ENCODE measurements around the gene ATG7. TPM values are rescaled to one million over a fixed set of nuclear protein-coding genes. Genes with fewer than 3 reads are reported as not detected.
"Not testable (repeated sequence)": the region's sequence is repeated elsewhere in the genome, so short reads cannot be mapped to it uniquely, and the experiment has no call there.

The ATG7 gene
- total RNA-seq, 2 experiments from 2014 or later, result 21.7 to 28.4 TPM

DNA sequence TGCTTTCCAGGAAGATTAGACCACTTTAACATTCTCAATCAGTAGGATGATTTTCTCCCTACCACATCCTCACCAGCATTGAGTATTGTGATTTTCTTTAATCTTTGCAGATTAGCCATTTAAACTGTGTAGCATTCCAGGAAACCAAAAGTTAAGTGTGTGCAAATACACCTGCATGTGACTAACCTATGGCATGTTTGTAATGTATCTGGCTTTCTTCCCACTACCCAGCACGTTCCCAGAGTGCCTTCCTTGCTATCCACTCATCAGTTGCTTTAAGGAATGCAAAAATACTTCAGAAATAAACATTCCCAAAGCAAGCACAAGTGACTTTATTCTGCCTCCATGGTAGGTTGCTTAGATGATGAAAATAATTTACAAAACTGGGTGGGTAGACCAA lies 74.2 kb downstream of the ATG7 start:
- no peak overlapping the region for H3K4me3 ChIP-seq (ENCODE audit: low read depth, low read length, poor library complexity, severe bottlenecking)
- intact Hi-C loops (cut with micrococcal nuclease; ENCODE audit: unreplicated experiment), result no loop called here
- no peaks in the 10 kb centered on the region for H3K9me3 ChIP-seq (ENCODE audit: low read length)
- no peak overlapping the region for H3K4me2 ChIP-seq (ENCODE audit: low read length)
- H3K36me3 ChIP-seq (ENCODE audit: insufficient read depth, low read length), result peaks cover 17% of the 10 kb centered on the region; the same call in 1 of the 2 replicates
- CTCF ChIA-PET (ENCODE audit: unreplicated experiment), result no interaction called here
- no peaks in the 10 kb centered on the region for H3K4me1 ChIP-seq (ENCODE audit: insufficient read depth, low read length, poor library complexity, severe bottlenecking)
- H2AFZ ChIP-seq (ENCODE audit: low read length), result no peak overlapping the region
- H3K27ac ChIP-seq (ENCODE audit: low read depth, low read length, poor library complexity, severe bottlenecking), result no peak overlapping the region
- no peaks in the 10 kb centered on the region for H4K20me1 ChIP-seq (ENCODE audit: insufficient read depth, low read length)
- DNase-seq (ENCODE audit: low spot score), result no peak
- no TSS peak for BruUV-seq (replicated peaks)
- H3K9me2 ChIP-seq (ENCODE audit: insufficient read depth, low read length), result no peaks in the 10 kb centered on the region
- POLR2A ChIA-PET, result interaction anchor here (0.7 to 0.9 kb wide), 2 partner anchors 10 to 296 kb away, joined by 3 to 4 read pairs; no protein-coding TSS in a partner anchor
- H3K79me2 ChIP-seq (ENCODE audit: insufficient read depth, low read depth, low read length), result no peaks in the 10 kb centered on the region
- TF ChIP-seq EZH2phosphoT487 (IDR thresholded peaks at IDR 0.05; ENCODE audit: borderline replicate concordance, low read depth, low read length), result no peak

DNA sequence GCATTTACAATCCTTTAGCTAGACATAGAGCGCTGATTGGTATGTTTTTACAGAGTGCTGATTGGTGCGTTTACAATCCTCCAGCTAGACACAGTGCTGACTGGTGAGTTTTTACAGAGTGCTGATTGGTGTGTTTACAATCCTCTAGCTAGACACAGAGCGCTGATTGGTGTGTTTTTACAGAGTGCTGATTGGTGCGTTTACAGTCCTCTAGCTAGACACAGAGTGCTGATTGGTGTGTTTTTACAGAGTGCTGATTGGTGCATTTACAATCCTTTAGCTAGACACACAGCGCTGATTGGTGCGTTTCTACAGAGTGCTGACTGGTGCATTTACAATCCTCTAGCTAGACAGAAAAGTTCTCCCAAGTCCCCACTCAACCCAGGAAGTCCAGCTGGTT lies 76.7 kb downstream of the ATG7 start:
- H3K27ac ChIP-seq (ENCODE audit: low read depth, low read length, poor library complexity, severe bottlenecking); H4K20me1 ChIP-seq (ENCODE audit: insufficient read depth, low read length); H2AFZ ChIP-seq (ENCODE audit: low read length); H3K4me1 ChIP-seq (ENCODE audit: insufficient read depth, low read length, poor library complexity, severe bottlenecking); H3K9me2 ChIP-seq (ENCODE audit: insufficient read depth, low read length); H3K9me3 ChIP-seq (ENCODE audit: low read length); CTCF ChIA-PET (ENCODE audit: unreplicated experiment); intact Hi-C loops (cut with micrococcal nuclease; ENCODE audit: unreplicated experiment); H3K4me3 ChIP-seq (ENCODE audit: low read depth, low read length, poor library complexity, severe bottlenecking); BruUV-seq (replicated peaks); DNase-seq (ENCODE audit: low spot score); H3K79me2 ChIP-seq (ENCODE audit: insufficient read depth, low read depth, low read length); H3K4me2 ChIP-seq (ENCODE audit: low read length): not testable (repeated sequence)
- POLR2A ChIA-PET, result interaction anchor here (0.7 kb wide), 1 partner anchor 16 kb away, joined by 4 read pairs; no protein-coding TSS in a partner anchor
- peaks cover 17% of the 10 kb centered on the region; the same call in 1 of the 2 replicates for H3K36me3 ChIP-seq (ENCODE audit: insufficient read depth, low read length)

DNA sequence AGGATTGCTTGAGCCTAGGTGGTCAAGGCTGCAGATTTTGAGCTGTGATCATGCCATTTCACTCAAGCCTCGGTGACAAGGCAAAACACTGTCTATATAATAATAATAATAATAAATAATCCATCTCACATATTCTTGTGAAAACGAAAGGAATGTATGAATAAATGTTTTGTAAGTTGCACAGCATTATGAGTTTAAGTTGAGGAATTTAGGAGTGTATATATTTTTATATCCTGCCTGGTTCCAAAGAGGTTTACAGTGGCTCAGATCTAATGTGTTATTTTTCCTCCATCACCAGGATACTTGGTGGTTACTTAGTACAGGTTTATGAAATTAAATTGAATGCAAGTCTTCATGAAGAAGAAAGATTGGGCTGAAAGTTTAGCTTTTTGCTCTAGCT lies 77.2 kb downstream of the ATG7 start:
- no peak overlapping the region for H3K27ac ChIP-seq (ENCODE audit: low read depth, low read length, poor library complexity, severe bottlenecking)
- H3K4me3 ChIP-seq (ENCODE audit: low read depth, low read length, poor library complexity, severe bottlenecking), result no peak overlapping the region
- ChIA-PET CTCF (ENCODE audit: unreplicated experiment) (no interaction called here), POLR2A (interaction anchor here (0.6 to 0.7 kb wide), 2 partner anchors 16 to 1121 kb away, joined by 4 to 5 read pairs; no protein-coding TSS in a partner anchor)
- no peaks in the 10 kb centered on the region for H3K4me1 ChIP-seq (ENCODE audit: insufficient read depth, low read length, poor library complexity, severe bottlenecking)
- no peaks in the 10 kb centered on the region for H3K9me2 ChIP-seq (ENCODE audit: insufficient read depth, low read length)
- peaks cover 17% of the 10 kb centered on the region; the same call in 1 of the 2 replicates for H3K36me3 ChIP-seq (ENCODE audit: insufficient read depth, low read length)
- H3K79me2 ChIP-seq (ENCODE audit: insufficient read depth, low read depth, low read length), result no peaks in the 10 kb centered on the region
- no peaks in the 10 kb centered on the region for H3K9me3 ChIP-seq (ENCODE audit: low read length)
- no peaks in the 10 kb centered on the region for H4K20me1 ChIP-seq (ENCODE audit: insufficient read depth, low read length)
- TF ChIP-seq EZH2phosphoT487 (IDR thresholded peaks at IDR 0.05; ENCODE audit: borderline replicate concordance, low read depth, low read length), result no peak
- TF ChIP-seq, protein P1, sequence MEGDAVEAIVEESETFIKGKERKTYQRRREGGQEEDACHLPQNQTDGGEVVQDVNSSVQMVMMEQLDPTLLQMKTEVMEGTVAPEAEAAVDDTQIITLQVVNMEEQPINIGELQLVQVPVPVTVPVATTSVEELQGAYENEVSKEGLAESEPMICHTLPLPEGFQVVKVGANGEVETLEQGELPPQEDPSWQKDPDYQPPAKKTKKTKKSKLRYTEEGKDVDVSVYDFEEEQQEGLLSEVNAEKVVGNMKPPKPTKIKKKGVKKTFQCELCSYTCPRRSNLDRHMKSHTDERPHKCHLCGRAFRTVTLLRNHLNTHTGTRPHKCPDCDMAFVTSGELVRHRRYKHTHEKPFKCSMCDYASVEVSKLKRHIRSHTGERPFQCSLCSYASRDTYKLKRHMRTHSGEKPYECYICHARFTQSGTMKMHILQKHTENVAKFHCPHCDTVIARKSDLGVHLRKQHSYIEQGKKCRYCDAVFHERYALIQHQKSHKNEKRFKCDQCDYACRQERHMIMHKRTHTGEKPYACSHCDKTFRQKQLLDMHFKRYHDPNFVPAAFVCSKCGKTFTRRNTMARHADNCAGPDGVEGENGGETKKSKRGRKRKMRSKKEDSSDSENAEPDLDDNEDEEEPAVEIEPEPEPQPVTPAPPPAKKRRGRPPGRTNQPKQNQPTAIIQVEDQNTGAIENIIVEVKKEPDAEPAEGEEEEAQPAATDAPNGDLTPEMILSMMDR (conservative IDR thresholded peaks at IDR 0.05; ENCODE audit: low read length), result no peak
- DNase-seq (ENCODE audit: low spot score), result no peak
- BruUV-seq (replicated peaks), result no TSS peak
- intact Hi-C loops (cut with micrococcal nuclease; ENCODE audit: unreplicated experiment), result no loop called here
- H3K4me2 ChIP-seq (ENCODE audit: low read length), result no peak overlapping the region
- H2AFZ ChIP-seq (ENCODE audit: low read length), result no peak overlapping the region

DNA sequence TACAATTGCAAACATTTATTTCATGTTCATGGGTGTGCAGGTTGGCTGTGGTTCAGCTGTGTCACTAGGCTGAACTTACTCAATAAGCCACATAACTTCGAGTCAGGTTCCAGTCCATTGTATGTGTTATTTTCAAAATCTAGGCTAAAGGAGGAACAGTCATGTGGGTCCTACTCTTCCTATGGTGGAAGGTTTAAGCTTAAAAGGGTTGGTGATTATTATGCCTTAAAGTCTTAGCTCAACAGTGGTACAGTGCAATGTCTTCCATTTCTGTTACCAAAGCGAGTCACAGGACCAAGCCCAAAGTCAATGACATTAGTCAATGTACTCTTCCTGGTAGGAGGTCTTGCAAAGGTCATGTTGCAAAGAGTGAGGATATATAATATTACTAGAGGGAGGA lies 78.2 kb downstream of the ATG7 start:
- Histone ChIP-seq H3K4me1 (ENCODE audit: insufficient read depth, low read length, poor library complexity, severe bottlenecking) (no peaks in the 10 kb centered on the region), H3K9me2 (ENCODE audit: insufficient read depth, low read length) (no peaks in the 10 kb centered on the region), H2AFZ (ENCODE audit: low read length) (no peak overlapping the region), H3K27ac (ENCODE audit: low read depth, low read length, poor library complexity, severe bottlenecking) (no peak overlapping the region), H4K20me1 (ENCODE audit: insufficient read depth, low read length) (no peaks in the 10 kb centered on the region), H3K4me3 (ENCODE audit: low read depth, low read length, poor library complexity, severe bottlenecking) (no peak overlapping the region), H3K9me3 (ENCODE audit: low read length) (no peaks in the 10 kb centered on the region), H3K36me3 (ENCODE audit: insufficient read depth, low read length) (peaks cover 17% of the 10 kb centered on the region; the same call in 1 of the 2 replicates), H3K79me2 (ENCODE audit: insufficient read depth, low read depth, low read length) (no peaks in the 10 kb centered on the region), H3K4me2 (ENCODE audit: low read length) (no peak overlapping the region)
- no TSS peak for BruUV-seq (replicated peaks)
- TF ChIP-seq, protein P1 (conservative IDR thresholded peaks at IDR 0.05; ENCODE audit: low read length), result no peak
- no peak for TF ChIP-seq EZH2phosphoT487 (IDR thresholded peaks at IDR 0.05; ENCODE audit: borderline replicate concordance, low read depth, low read length)
- ChIA-PET POLR2A (interaction anchor here (0.6 to 1.4 kb wide), 3 partner anchors 16 to 26 kb away, joined by 3 to 5 read pairs (median 3); no protein-coding TSS in a partner anchor), CTCF (ENCODE audit: unreplicated experiment) (no interaction called here)
- no peak for DNase-seq (ENCODE audit: low spot score)
- intact Hi-C loops (cut with micrococcal nuclease; ENCODE audit: unreplicated experiment), result no loop called here

Data from OCI-LY7 (cell line).